WTC11 (cell line): ENCODE data around the gene CFAP99. TPM values are rescaled to one million over a fixed set of nuclear protein-coding genes. Genes with fewer than 3 reads are reported as not detected.

Experiments
- ATAC-seq: fragments of 200-7000 bp; cut with Tn5 transposase; 2 replicates; pipeline ENCODE4 v1.10.0; 2021; ENCODE audit warnings: mild to moderate bottlenecking, moderate library complexity
- CTCF ChIA-PET: fragments of 300-600 bp; sonication (Branson Sonifier 250); formaldehyde crosslinking; loops from one replicate; lab custom pipeline; 2021; ENCODE audit warnings: antibody characterized with exemption; lab: Charles Lee
- POLR2A ChIA-PET: fragments of 350-600 bp; sonication (Branson Sonifier 250); formaldehyde crosslinking; loops from one replicate; lab custom pipeline; 2021; ENCODE audit warnings: antibody characterized with exemption; lab: Charles Lee
- DNase-seq: peaks from one replicate; pipeline ENCODE4 v3.0.0; 2021; ENCODE audit warnings: low spot score
- H3K27ac Mint-ChIP-seq: 2 replicates; pipeline ENCODE4 v1.8.0; 2021; ENCODE audit warnings: mixed read lengths
- H3K27me3 Mint-ChIP-seq: 2 replicates; pipeline ENCODE4 v1.8.0; 2021; ENCODE audit warnings: low read depth, mild to moderate bottlenecking, moderate library complexity, mixed read lengths
- H3K36me3 Mint-ChIP-seq: 2 replicates; pipeline ENCODE4 v1.8.0; 2021; ENCODE audit warnings: mixed read lengths
- H3K4me1 Mint-ChIP-seq: 2 replicates; pipeline ENCODE4 v1.8.0; 2022; ENCODE audit warnings: mixed read lengths
- H3K4me3 Mint-ChIP-seq: 2 replicates; pipeline ENCODE4 v1.8.0; 2021; ENCODE audit warnings: mild to moderate bottlenecking, moderate library complexity, mixed read lengths
- H3K9me3 Mint-ChIP-seq: 2 replicates; pipeline ENCODE4 v1.8.0; 2021; ENCODE audit warnings: mixed read lengths
- AR ChIP-seq: fragments of 250-450 bp; sonication (Bioruptor Pico); IDR thresholded peaks from 2 replicates; pipeline ENCODE4 v1.9.0; 2021; ENCODE audit warnings: mild to moderate bottlenecking
- CREB1 ChIP-seq: sonication (generic); formaldehyde crosslinking; IDR thresholded peaks from 2 replicates; pipeline ENCODE4 v1.8.0; 2023; ENCODE audit warnings: mild to moderate bottlenecking, missing genetic modification reagents
- E2F1 ChIP-seq: sonication (generic); formaldehyde crosslinking; IDR thresholded peaks from 2 replicates; pipeline ENCODE4 v1.8.0; 2022; ENCODE audit warnings: mild to moderate bottlenecking, missing genetic modification reagents
- FOXK1 ChIP-seq: sonication (generic); formaldehyde crosslinking; IDR thresholded peaks from 2 replicates; pipeline ENCODE4 v1.8.0; 2022; ENCODE audit warnings: mild to moderate bottlenecking, moderate library complexity, missing genetic modification reagents
- JAZF1 ChIP-seq: fragments of 250-450 bp; sonication (Bioruptor Pico); IDR thresholded peaks from 2 replicates; pipeline ENCODE4 v1.9.0; 2021; ENCODE audit warnings: moderate library complexity, mild to moderate bottlenecking, inconsistent platforms
- NFATC4 ChIP-seq: fragments of 250-450 bp; sonication (Bioruptor Pico); IDR thresholded peaks from 2 replicates; pipeline ENCODE4 v1.9.0; 2021; ENCODE audit warnings: mild to moderate bottlenecking
- NR3C1 ChIP-seq: sonication (generic); formaldehyde crosslinking; conservative IDR thresholded peaks from 2 replicates; pipeline ENCODE4 v1.8.1; 2023; ENCODE audit warnings: low read depth, mild to moderate bottlenecking, missing genetic modification reagents
- OVOL2 ChIP-seq: fragments of 250-450 bp; sonication (Bioruptor Pico); IDR thresholded peaks from 2 replicates; pipeline ENCODE4 v1.9.0; 2021; ENCODE audit warnings: mild to moderate bottlenecking, borderline replicate concordance
- SP1 ChIP-seq: sonication (generic); formaldehyde crosslinking; conservative IDR thresholded peaks from 2 replicates; pipeline ENCODE4 v1.8.1; 2022; ENCODE audit warnings: missing genetic modification reagents
- ZNF138 ChIP-seq: sonication (generic); formaldehyde crosslinking; conservative IDR thresholded peaks from 2 replicates; pipeline ENCODE4 v1.8.1; 2022; ENCODE audit warnings: mild to moderate bottlenecking, moderate library complexity, missing genetic modification reagents
- ZNF219 ChIP-seq: sonication (generic); formaldehyde crosslinking; IDR thresholded peaks from 2 replicates; pipeline ENCODE4 v1.8.0; 2023; ENCODE audit warnings: missing genetic modification reagents, mild to moderate bottlenecking, borderline replicate concordance
- ZNF512 ChIP-seq: sonication (generic); formaldehyde crosslinking; IDR thresholded peaks from 2 replicates; pipeline ENCODE4 v1.8.1; 2022; ENCODE audit warnings: missing genetic modification reagents, borderline replicate concordance
- ZSCAN18 ChIP-seq: fragments of 250-450 bp; sonication (Bioruptor Pico); IDR thresholded peaks from 2 replicates; pipeline ENCODE4 v2.1.2; 2022; ENCODE audit warnings: mild to moderate bottlenecking, moderate library complexity
- total RNA-seq: library from RNA; stranded (reverse); gene quantifications from 3 replicates; pipeline ENCODE4 v1.2.3, GENCODE V29; 2021
- TF ChIP-seq, protein P1 (sequence below): sonication (generic); formaldehyde crosslinking; IDR thresholded peaks from 2 replicates; pipeline ENCODE4 v1.8.0; 2023; ENCODE audit warnings: missing genetic modification reagents
- TF ChIP-seq, protein P2 (sequence below): sonication (generic); formaldehyde crosslinking; IDR thresholded peaks from 2 replicates; pipeline ENCODE4 v1.8.1; 2023; ENCODE audit warnings: mild to moderate bottlenecking, missing genetic modification reagents, moderate library complexity
- TF ChIP-seq, protein P3 (sequence below): sonication (generic); formaldehyde crosslinking; IDR thresholded peaks from 2 replicates; pipeline ENCODE4 v1.8.1; 2023; ENCODE audit warnings: mild to moderate bottlenecking, missing genetic modification reagents
- TF ChIP-seq, protein P4 (sequence below): fragments of 200-600 bp; IDR thresholded peaks from 2 replicates; pipeline ENCODE4 v1.8.0; 2022; ENCODE audit warnings: antibody characterized with exemption

The CFAP99 gene
- total RNA-seq, 1 experiment from 2014 or later = not detected

DNA sequence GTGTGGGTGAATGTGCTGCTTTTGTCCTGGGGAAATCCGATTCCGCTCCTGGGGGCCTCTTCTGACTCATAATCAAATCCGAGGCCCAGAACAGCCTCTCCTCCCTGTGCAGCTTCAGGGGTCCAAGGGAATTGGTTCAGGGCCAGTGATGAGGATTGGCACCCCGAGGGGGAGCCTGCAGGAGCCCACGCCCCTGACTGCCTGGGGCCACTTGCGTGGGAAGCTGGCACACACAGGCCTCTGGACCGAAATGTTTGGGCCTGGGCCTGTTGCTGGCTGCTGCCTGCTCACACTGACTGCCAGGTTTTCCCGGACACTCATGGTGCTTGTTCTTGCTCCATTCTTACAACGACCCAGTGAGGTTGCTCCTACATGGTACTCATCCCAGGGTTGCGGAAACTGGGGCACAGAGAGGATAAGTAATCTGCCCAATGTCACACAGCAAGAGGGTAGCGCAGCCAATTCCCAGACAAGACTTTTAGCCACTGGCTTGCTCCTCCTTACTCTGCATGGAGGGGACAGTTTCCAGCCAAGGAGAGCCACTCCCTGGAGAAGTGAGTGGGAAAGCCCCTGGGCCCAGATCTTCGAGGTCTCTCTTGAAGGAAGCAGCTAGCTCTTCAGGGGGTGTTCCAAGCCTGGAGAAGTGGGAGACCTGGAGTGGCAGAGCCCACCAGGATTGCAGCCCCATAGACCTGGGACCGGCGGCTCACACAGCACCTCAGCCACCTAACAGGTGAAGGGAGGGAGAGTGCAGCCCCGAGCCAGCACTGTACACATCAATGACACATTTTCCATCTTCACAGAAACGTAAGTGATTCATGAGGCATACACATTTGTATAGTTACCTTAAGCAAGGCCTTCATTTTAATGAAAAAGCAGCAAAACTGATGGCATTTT lies 20.3 kb downstream of the CFAP99 start (continued):
- TF ChIP-seq NR3C1 (CRISPR knock-in tag) (no peak), ZNF219 (CRISPR knock-in tag) (no peak), JAZF1 (CRISPR knock-in tag) (no peak), CREB1 (CRISPR knock-in tag) (no peak), ZNF138 (CRISPR knock-in tag) (no peak), E2F1 (CRISPR knock-in tag) (no peak), OVOL2 (CRISPR knock-in tag) (no peak), ZNF512 (no peak), AR (CRISPR knock-in tag) (no peak), NFATC4 (CRISPR knock-in tag) (no peak)
- TF ChIP-seq, protein P1, sequence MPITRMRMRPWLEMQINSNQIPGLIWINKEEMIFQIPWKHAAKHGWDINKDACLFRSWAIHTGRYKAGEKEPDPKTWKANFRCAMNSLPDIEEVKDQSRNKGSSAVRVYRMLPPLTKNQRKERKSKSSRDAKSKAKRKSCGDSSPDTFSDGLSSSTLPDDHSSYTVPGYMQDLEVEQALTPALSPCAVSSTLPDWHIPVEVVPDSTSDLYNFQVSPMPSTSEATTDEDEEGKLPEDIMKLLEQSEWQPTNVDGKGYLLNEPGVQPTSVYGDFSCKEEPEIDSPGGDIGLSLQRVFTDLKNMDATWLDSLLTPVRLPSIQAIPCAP (CRISPR knock-in tag) = no peak
- TF ChIP-seq, protein P2, sequence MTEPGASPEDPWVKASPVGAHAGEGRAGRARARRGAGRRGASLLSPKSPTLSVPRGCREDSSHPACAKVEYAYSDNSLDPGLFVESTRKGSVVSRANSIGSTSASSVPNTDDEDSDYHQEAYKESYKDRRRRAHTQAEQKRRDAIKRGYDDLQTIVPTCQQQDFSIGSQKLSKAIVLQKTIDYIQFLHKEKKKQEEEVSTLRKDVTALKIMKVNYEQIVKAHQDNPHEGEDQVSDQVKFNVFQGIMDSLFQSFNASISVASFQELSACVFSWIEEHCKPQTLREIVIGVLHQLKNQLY = no peak
- TF ChIP-seq, protein P3, sequence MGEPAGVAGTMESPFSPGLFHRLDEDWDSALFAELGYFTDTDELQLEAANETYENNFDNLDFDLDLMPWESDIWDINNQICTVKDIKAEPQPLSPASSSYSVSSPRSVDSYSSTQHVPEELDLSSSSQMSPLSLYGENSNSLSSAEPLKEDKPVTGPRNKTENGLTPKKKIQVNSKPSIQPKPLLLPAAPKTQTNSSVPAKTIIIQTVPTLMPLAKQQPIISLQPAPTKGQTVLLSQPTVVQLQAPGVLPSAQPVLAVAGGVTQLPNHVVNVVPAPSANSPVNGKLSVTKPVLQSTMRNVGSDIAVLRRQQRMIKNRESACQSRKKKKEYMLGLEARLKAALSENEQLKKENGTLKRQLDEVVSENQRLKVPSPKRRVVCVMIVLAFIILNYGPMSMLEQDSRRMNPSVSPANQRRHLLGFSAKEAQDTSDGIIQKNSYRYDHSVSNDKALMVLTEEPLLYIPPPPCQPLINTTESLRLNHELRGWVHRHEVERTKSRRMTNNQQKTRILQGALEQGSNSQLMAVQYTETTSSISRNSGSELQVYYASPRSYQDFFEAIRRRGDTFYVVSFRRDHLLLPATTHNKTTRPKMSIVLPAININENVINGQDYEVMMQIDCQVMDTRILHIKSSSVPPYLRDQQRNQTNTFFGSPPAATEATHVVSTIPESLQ (CRISPR knock-in tag) = no peak

DNA sequence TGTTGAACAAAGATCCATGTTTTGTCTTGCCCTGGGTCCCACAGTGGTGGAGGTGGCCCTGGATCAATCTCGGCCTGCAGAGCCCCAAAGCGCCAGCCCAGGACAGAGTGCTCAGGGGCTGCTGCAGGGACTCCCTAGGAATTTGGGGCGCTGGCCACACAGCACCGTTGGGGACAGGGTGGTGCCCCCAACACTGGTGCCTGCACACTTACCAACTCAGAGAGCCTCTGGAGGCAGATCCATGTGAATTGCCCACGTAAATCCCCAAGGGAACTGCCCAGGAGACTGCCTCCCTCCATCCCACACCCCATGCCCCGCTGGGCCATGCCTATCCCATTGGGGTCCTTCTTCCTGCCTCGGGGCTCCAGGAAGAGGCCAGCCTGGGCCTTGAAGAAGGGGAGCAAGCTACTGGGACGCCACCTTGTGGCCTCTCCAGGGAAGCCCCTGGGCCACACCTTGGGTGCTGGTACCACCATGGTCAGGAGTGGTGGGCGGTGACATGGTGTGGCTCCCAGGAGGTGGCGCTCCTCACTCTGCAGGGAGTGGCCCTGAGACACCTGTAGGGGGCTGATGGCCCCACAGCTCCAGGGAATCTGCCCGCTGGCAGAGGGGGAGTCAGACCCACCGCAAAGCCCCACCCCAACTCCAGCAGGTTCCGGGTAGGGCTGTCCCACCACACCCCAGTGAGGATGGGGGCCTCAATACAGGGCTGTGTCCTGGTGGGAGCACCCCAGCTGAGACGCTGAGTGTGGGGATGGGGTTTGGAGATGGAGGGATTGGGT lies 22.8 kb downstream of the CFAP99 start:
- DNase-seq = peak; percentile 95
- H3K9me3 Mint-ChIP-seq = no peaks in the 10 kb centered on the region
- no peaks in the 10 kb centered on the region for H3K36me3 Mint-ChIP-seq
- CTCF ChIA-PET = interaction anchor here (0.5 to 3.4 kb wide), 51 partner anchors 9 to 522 kb away, joined by 3 to 44 read pairs (median 5); partner anchors contain the start of genes CFAP99, FAM193A, GRK4 and HAUS3
- no peaks in the 10 kb centered on the region; the same call in 1 of the 2 replicates for H3K27me3 Mint-ChIP-seq
- peaks cover 2% of the 10 kb centered on the region; the same call in 1 of the 2 replicates for H3K4me1 Mint-ChIP-seq
- no peak overlapping the region for H3K4me3 Mint-ChIP-seq
- POLR2A ChIA-PET = interaction anchor here (0.9 kb wide), 1 partner anchor 40 kb away, joined by 3 read pairs; no protein-coding TSS in a partner anchor
- H3K27ac Mint-ChIP-seq = no peak overlapping the region
- ATAC-seq = peak; percentile 94
- TF ChIP-seq, protein P4, sequence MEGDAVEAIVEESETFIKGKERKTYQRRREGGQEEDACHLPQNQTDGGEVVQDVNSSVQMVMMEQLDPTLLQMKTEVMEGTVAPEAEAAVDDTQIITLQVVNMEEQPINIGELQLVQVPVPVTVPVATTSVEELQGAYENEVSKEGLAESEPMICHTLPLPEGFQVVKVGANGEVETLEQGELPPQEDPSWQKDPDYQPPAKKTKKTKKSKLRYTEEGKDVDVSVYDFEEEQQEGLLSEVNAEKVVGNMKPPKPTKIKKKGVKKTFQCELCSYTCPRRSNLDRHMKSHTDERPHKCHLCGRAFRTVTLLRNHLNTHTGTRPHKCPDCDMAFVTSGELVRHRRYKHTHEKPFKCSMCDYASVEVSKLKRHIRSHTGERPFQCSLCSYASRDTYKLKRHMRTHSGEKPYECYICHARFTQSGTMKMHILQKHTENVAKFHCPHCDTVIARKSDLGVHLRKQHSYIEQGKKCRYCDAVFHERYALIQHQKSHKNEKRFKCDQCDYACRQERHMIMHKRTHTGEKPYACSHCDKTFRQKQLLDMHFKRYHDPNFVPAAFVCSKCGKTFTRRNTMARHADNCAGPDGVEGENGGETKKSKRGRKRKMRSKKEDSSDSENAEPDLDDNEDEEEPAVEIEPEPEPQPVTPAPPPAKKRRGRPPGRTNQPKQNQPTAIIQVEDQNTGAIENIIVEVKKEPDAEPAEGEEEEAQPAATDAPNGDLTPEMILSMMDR = peak; percentile 73
- TF ChIP-seq FOXK1 (CRISPR knock-in tag) = 0 out of 2 replicates have a peak, but pooled peaks have one; percentile 42
- 0 out of 2 replicates have a peak, but pooled peaks have one; percentile 53 for TF ChIP-seq ZSCAN18 (CRISPR knock-in tag)
- peak; percentile 47; the same call in 1 of the 2 replicates for TF ChIP-seq SP1 (CRISPR knock-in tag)
